ENCODE data around the gene PARD3. TPM values are rescaled to one million over a fixed set of nuclear protein-coding genes. Genes with fewer than 3 reads are reported as not detected.

Gene PARD3
- total and polyA plus RNA-seq, 2 donors (not counting 1 experiment from before 2014, with no cell fraction given): 24.0 to 46.4 TPM

GRCh38 chr10:34745244-34745643, 69.9 kb downstream of the PARD3 start:
- no peaks in the 10 kb centered on the region for H3K27me3 ChIP-seq (ENCODE audit: control insufficient read depth, insufficient read depth, low read length)
- no peak overlapping the region for H3K4me2 ChIP-seq (ENCODE audit: extremely low read depth, insufficient read depth, low read length)
- H3K79me2 ChIP-seq (ENCODE audit: control insufficient read depth, insufficient read depth, low read length): peaks cover 8% of the 10 kb centered on the region
- peaks cover 3% of the 10 kb centered on the region for H3K4me1 ChIP-seq (ENCODE audit: control insufficient read depth, extremely low read depth, insufficient read depth, low read length)
- H3K4me3 ChIP-seq (replicated peaks in 1 of 4; ENCODE audit: control extremely low read depth in 1 of 4, insufficient read depth in 1 of 4, low read depth in 3 of 4, low read length in 4 of 4): no peak overlapping the region
- H3K36me3 ChIP-seq (ENCODE audit: control insufficient read depth, insufficient read depth, low read length): no peaks in the 10 kb centered on the region
- TF ChIP-seq EZH2 (IDR thresholded peaks at IDR 0.05; ENCODE audit: low read length, missing control alignments) (no peak), CTCF (conservative IDR thresholded peaks at IDR 0.05 in 1 of 2, IDR thresholded peaks at IDR 0.05 in 1 of 2; ENCODE audit: low read depth in 1 of 2, low read length in 2 of 2) (no peak)
- no peak for DNase-seq (ENCODE audit: low read depth in 2 of 2)
- H3K9ac ChIP-seq (ENCODE audit: insufficient read depth, low read length): no peak overlapping the region
- H3K9me3 ChIP-seq (ENCODE audit: control insufficient read depth, insufficient read depth, low read depth, low read length): no peaks in the 10 kb centered on the region
- no peak overlapping the region for H3K27ac ChIP-seq (ENCODE audit: insufficient read depth, low read length)
- H2AFZ ChIP-seq (ENCODE audit: low read length): no peak overlapping the region
- no peaks in the 10 kb centered on the region for H4K20me1 ChIP-seq (ENCODE audit: control insufficient read depth, extremely low read depth, insufficient read depth, low read length)

GRCh38 chr10:34744590-34744989, 70.5 kb downstream of the PARD3 start:
- H2AFZ ChIP-seq (ENCODE audit: low read length): no peak overlapping the region
- H3K9me3 ChIP-seq (ENCODE audit: control insufficient read depth, insufficient read depth, low read depth, low read length): no peaks in the 10 kb centered on the region
- peaks cover 8% of the 10 kb centered on the region for H3K79me2 ChIP-seq (ENCODE audit: control insufficient read depth, insufficient read depth, low read length)
- no peaks in the 10 kb centered on the region for H4K20me1 ChIP-seq (ENCODE audit: control insufficient read depth, extremely low read depth, insufficient read depth, low read length)
- H3K4me1 ChIP-seq (ENCODE audit: control insufficient read depth, extremely low read depth, insufficient read depth, low read length): peaks cover 3% of the 10 kb centered on the region
- no peak overlapping the region for H3K27ac ChIP-seq (ENCODE audit: insufficient read depth, low read length)
- H3K36me3 ChIP-seq (ENCODE audit: control insufficient read depth, insufficient read depth, low read length): no peaks in the 10 kb centered on the region
- DNase-seq (ENCODE audit: low read depth in 2 of 2): no peak
- TF ChIP-seq CTCF (conservative IDR thresholded peaks at IDR 0.05 in 1 of 2, IDR thresholded peaks at IDR 0.05 in 1 of 2; ENCODE audit: low read depth in 1 of 2, low read length in 2 of 2): no peak
- no peak overlapping the region for H3K4me3 ChIP-seq (replicated peaks in 1 of 4; ENCODE audit: control extremely low read depth in 1 of 4, insufficient read depth in 1 of 4, low read depth in 3 of 4, low read length in 4 of 4)
- H3K4me2 ChIP-seq (ENCODE audit: extremely low read depth, insufficient read depth, low read length): no peak overlapping the region
- no peaks in the 10 kb centered on the region for H3K27me3 ChIP-seq (ENCODE audit: control insufficient read depth, insufficient read depth, low read length)
- H3K9ac ChIP-seq (ENCODE audit: insufficient read depth, low read length): no peak overlapping the region

GRCh38 chr10:34743814-34744213, 71.3 kb downstream of the PARD3 start:
- no peak for TF ChIP-seq EZH2 (IDR thresholded peaks at IDR 0.05; ENCODE audit: low read length, missing control alignments)
- no peak overlapping the region for H3K4me3 ChIP-seq (replicated peaks in 1 of 4; ENCODE audit: control extremely low read depth in 1 of 4, insufficient read depth in 1 of 4, low read depth in 3 of 4, low read length in 4 of 4)
- peaks cover 10% of the 10 kb centered on the region for H3K79me2 ChIP-seq (ENCODE audit: control insufficient read depth, insufficient read depth, low read length)
- peaks cover 3% of the 10 kb centered on the region for H3K4me1 ChIP-seq (ENCODE audit: control insufficient read depth, extremely low read depth, insufficient read depth, low read length)
- H3K9me3 ChIP-seq (ENCODE audit: control insufficient read depth, insufficient read depth, low read depth, low read length): no peaks in the 10 kb centered on the region
- DNase-seq (ENCODE audit: low read depth in 2 of 2): peak; percentile 37 to 61
- H4K20me1 ChIP-seq (ENCODE audit: control insufficient read depth, extremely low read depth, insufficient read depth, low read length): no peaks in the 10 kb centered on the region
- H3K36me3 ChIP-seq (ENCODE audit: control insufficient read depth, insufficient read depth, low read length): no peaks in the 10 kb centered on the region
- no peak overlapping the region for H3K27ac ChIP-seq (ENCODE audit: insufficient read depth, low read length)
- H3K27me3 ChIP-seq (ENCODE audit: control insufficient read depth, insufficient read depth, low read length): no peaks in the 10 kb centered on the region
- H3K9ac ChIP-seq (ENCODE audit: insufficient read depth, low read length): no peak overlapping the region
- no peak overlapping the region for H2AFZ ChIP-seq (ENCODE audit: low read length)
- H3K4me2 ChIP-seq (ENCODE audit: extremely low read depth, insufficient read depth, low read length): no peak overlapping the region

All from fibroblast of lung (primary cell).